WTC11 (cell line): ENCODE data around the gene VSTM2B. TPM values are rescaled to one million over a fixed set of nuclear protein-coding genes. Genes with fewer than 3 reads are reported as not detected.

Experiments used
- ATAC-seq: fragments of 200-7000 bp; cut with Tn5 transposase; 2 replicates; pipeline ENCODE4 v1.10.0; 2021; ENCODE audit warnings: mild to moderate bottlenecking, moderate library complexity
- CTCF ChIA-PET: fragments of 300-600 bp; sonication (Branson Sonifier 250); formaldehyde crosslinking; loops from one replicate; lab custom pipeline; 2021; ENCODE audit warnings: antibody characterized with exemption; lab: Charles Lee
- POLR2A ChIA-PET: fragments of 350-600 bp; sonication (Branson Sonifier 250); formaldehyde crosslinking; loops from one replicate; lab custom pipeline; 2021; ENCODE audit warnings: antibody characterized with exemption; lab: Charles Lee
- DNase-seq: peaks from one replicate; pipeline ENCODE4 v3.0.0; 2021; ENCODE audit warnings: low spot score
- H3K27ac Mint-ChIP-seq: 2 replicates; pipeline ENCODE4 v1.8.0; 2021; ENCODE audit warnings: mixed read lengths
- H3K27me3 Mint-ChIP-seq: 2 replicates; pipeline ENCODE4 v1.8.0; 2021; ENCODE audit warnings: low read depth, mild to moderate bottlenecking, moderate library complexity, mixed read lengths
- H3K36me3 Mint-ChIP-seq: 2 replicates; pipeline ENCODE4 v1.8.0; 2021; ENCODE audit warnings: mixed read lengths
- H3K4me1 Mint-ChIP-seq: 2 replicates; pipeline ENCODE4 v1.8.0; 2022; ENCODE audit warnings: mixed read lengths
- H3K4me3 Mint-ChIP-seq: 2 replicates; pipeline ENCODE4 v1.8.0; 2021; ENCODE audit warnings: mild to moderate bottlenecking, moderate library complexity, mixed read lengths
- H3K9me3 Mint-ChIP-seq: 2 replicates; pipeline ENCODE4 v1.8.0; 2021; ENCODE audit warnings: mixed read lengths
- ARID4B ChIP-seq: sonication (generic); formaldehyde crosslinking; IDR thresholded peaks from 2 replicates; pipeline ENCODE4 v1.8.0; 2023; ENCODE audit warnings: missing genetic modification reagents, mild to moderate bottlenecking, borderline replicate concordance
- ATF2 ChIP-seq: sonication (generic); formaldehyde crosslinking; IDR thresholded peaks from 2 replicates; pipeline ENCODE4 v1.8.1; 2022; ENCODE audit warnings: low read depth, missing genetic modification reagents, borderline replicate concordance
- E2F4 ChIP-seq: sonication (generic); formaldehyde crosslinking; IDR thresholded peaks from 2 replicates; pipeline ENCODE4 v1.8.1; 2022; ENCODE audit warnings: low read depth, mild to moderate bottlenecking, moderate library complexity, missing genetic modification reagents, borderline replicate concordance
- ELF4 ChIP-seq: sonication (generic); formaldehyde crosslinking; IDR thresholded peaks from 2 replicates; pipeline ENCODE4 v1.8.1; 2022; ENCODE audit warnings: low read depth, mild to moderate bottlenecking, moderate library complexity, missing genetic modification reagents
- FOXP4 ChIP-seq: sonication (generic); formaldehyde crosslinking; IDR thresholded peaks from 2 replicates; pipeline ENCODE4 v1.8.0; 2022; ENCODE audit warnings: mild to moderate bottlenecking, missing genetic modification reagents
- IRF2 ChIP-seq: sonication (generic); formaldehyde crosslinking; IDR thresholded peaks from 2 replicates; pipeline ENCODE4 v1.8.0; 2022; ENCODE audit warnings: low read depth, missing genetic modification reagents, borderline replicate concordance
- JAZF1 ChIP-seq: fragments of 250-450 bp; sonication (Bioruptor Pico); IDR thresholded peaks from 2 replicates; pipeline ENCODE4 v1.9.0; 2021; ENCODE audit warnings: moderate library complexity, mild to moderate bottlenecking, inconsistent platforms
- PRDM15 ChIP-seq: sonication (generic); formaldehyde crosslinking; IDR thresholded peaks from 2 replicates; pipeline ENCODE4 v1.8.0; 2022; ENCODE audit warnings: missing genetic modification reagents
- PRRX2 ChIP-seq: fragments of 250-450 bp; sonication (Bioruptor Pico); IDR thresholded peaks from 2 replicates; pipeline ENCODE4 v1.8.0; 2021; ENCODE audit warnings: mild to moderate bottlenecking
- SMAD4 ChIP-seq: sonication (generic); formaldehyde crosslinking; IDR thresholded peaks from 2 replicates; pipeline ENCODE4 v1.8.0; 2022; ENCODE audit warnings: mild to moderate bottlenecking, missing genetic modification reagents
- SOX15 ChIP-seq: fragments of 250-450 bp; sonication (Bioruptor Pico); IDR thresholded peaks from 2 replicates; pipeline ENCODE4 v1.9.0; 2021; ENCODE audit warnings: mild to moderate bottlenecking
- TEAD4 ChIP-seq: sonication (generic); formaldehyde crosslinking; IDR thresholded peaks from 2 replicates; pipeline ENCODE4 v1.8.0; 2022; ENCODE audit warnings: mild to moderate bottlenecking, missing genetic modification reagents
- ZBTB43 ChIP-seq: sonication (generic); formaldehyde crosslinking; IDR thresholded peaks from 2 replicates; pipeline ENCODE4 v1.8.1; 2023; ENCODE audit warnings: mild to moderate bottlenecking, missing genetic modification reagents
- ZNF121 ChIP-seq: sonication (generic); formaldehyde crosslinking; IDR thresholded peaks from 2 replicates; pipeline ENCODE4 v1.8.0; 2023; ENCODE audit warnings: missing genetic modification reagents
- ZNF138 ChIP-seq: sonication (generic); formaldehyde crosslinking; conservative IDR thresholded peaks from 2 replicates; pipeline ENCODE4 v1.8.1; 2022; ENCODE audit warnings: mild to moderate bottlenecking, moderate library complexity, missing genetic modification reagents
- ZNF396 ChIP-seq: fragments of 250-450 bp; sonication (Bioruptor Pico); IDR thresholded peaks from 2 replicates; pipeline ENCODE4 v1.8.0; 2021; ENCODE audit warnings: mild to moderate bottlenecking, moderate library complexity, borderline replicate concordance
- ZNF416 ChIP-seq: fragments of 250-450 bp; sonication (Bioruptor Pico); IDR thresholded peaks from 2 replicates; pipeline ENCODE4 v1.9.0; 2021; ENCODE audit warnings: mild to moderate bottlenecking, inconsistent platforms
- ZNF532 ChIP-seq: fragments of 250-450 bp; sonication (Bioruptor Pico); IDR thresholded peaks from 2 replicates; pipeline ENCODE4 v1.9.0; 2021; ENCODE audit warnings: mild to moderate bottlenecking, borderline replicate concordance
- total RNA-seq: library from RNA; stranded (reverse); gene quantifications from 3 replicates; pipeline ENCODE4 v1.2.3, GENCODE V29; 2021

Gene VSTM2B
- total RNA-seq, 1 experiment from 2014 or later, result 3.2 TPM

- TF ChIP-seq FOXP4 (CRISPR knock-in tag) (no peak), SMAD4 (CRISPR knock-in tag) (no peak), ARID4B (no peak), SOX15 (CRISPR knock-in tag) (no peak), ZNF532 (CRISPR knock-in tag) (no peak), JAZF1 (CRISPR knock-in tag) (no peak)
Observed at GRCh38 chr19:29503785-29504184, 22.0 kb upstream of the VSTM2B start (continued).

- H3K9me3 Mint-ChIP-seq, result peaks cover 6% of the 10 kb centered on the region
- no peak for ATAC-seq
- CTCF ChIA-PET, result interaction anchor here (1.3 to 2.7 kb wide), 4 partner anchors 20 to 219 kb away, joined by 3 to 10 read pairs (median 5); no protein-coding TSS in a partner anchor
- POLR2A ChIA-PET, result interaction anchor here (0.6 kb wide), 1 partner anchor 259 kb away, joined by 5 read pairs; no protein-coding TSS in a partner anchor
- 0 out of 2 replicates have a peak, but pooled peaks cover 3% of the 10 kb centered on the region for H3K27me3 Mint-ChIP-seq
- H3K36me3 Mint-ChIP-seq, result no peaks in the 10 kb centered on the region
- DNase-seq, result no peak
- H3K27ac Mint-ChIP-seq, result no peak overlapping the region
- H3K4me3 Mint-ChIP-seq, result no peak overlapping the region
- TF ChIP-seq ATF2 (CRISPR knock-in tag) (no peak), ZBTB43 (CRISPR knock-in tag) (no peak), ZNF416 (CRISPR knock-in tag) (no peak), IRF2 (CRISPR knock-in tag) (no peak), ELF4 (CRISPR knock-in tag) (no peak), TEAD4 (no peak), PRDM15 (CRISPR knock-in tag) (no peak), PRRX2 (CRISPR knock-in tag) (no peak), ZNF138 (CRISPR knock-in tag) (no peak), ZNF396 (CRISPR knock-in tag) (no peak), ZNF121 (CRISPR knock-in tag) (no peak), E2F4 (CRISPR knock-in tag) (no peak)
- H3K4me1 Mint-ChIP-seq, result peaks cover 9% of the 10 kb centered on the region
Observed at GRCh38 chr19:29504454-29504853, 21.3 kb upstream of the VSTM2B start.
